ENCODE results near the gene FBXL2.

FBXL2 gene

DNA sequence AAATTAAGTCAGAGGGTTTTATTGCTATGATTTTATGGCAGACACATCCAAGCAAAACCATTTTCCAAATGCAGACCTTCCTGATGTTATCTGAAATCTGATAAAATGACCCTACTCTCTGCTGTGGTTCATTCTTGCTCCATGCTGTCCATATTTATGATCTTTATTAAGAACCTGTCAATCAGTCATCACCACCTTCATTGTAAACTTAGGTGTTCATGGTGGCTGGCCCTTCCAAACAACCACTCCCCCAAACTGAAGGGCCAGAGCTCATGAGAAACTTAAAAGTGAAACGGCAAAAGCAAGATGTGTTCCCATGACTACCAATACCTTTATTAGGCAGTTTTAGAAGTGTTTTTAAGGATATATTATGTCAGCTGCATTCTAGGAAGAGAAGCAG lies 109.4 kb downstream of the FBXL2 start:
- no peak for TF ChIP-seq CTCF (IDR thresholded peaks at IDR 0.05; ENCODE audit: low read depth, low read length)

GRCh38 chr3:33388374-33389100 lies 111.3 kb downstream of the FBXL2 start:
- DNase-seq (ENCODE audit: extremely low read depth, low read depth), result no peak
- TF ChIP-seq CTCF (IDR thresholded peaks at IDR 0.05; ENCODE audit: low read depth, low read length), result no peak

More for the DNA sequence above, 109.4 kb downstream of the FBXL2 start:
- no peak for DNase-seq (ENCODE audit: extremely low read depth, low read depth)

DNA sequence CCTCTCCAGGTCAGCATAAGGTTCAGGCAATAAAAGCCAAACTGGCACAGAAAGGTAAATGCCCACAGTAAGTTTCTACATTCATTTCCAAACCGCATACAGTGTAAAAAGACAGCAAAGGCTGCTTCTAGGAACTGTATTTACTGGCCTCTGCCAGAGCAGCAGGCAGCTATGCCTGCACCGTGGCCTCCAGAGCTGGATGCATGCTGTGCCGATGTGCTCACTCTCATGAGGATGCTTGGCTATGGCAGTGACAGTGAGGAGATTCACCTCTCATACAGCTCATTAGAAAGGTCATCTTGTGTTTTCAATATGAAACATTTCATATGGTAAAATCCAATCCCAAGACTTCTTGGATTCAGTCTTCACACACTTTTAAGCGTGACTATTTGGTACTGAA lies 112.7 kb downstream of the FBXL2 start:
- DNase-seq (ENCODE audit: extremely low read depth, low read depth), result no peak
- TF ChIP-seq CTCF (IDR thresholded peaks at IDR 0.05; ENCODE audit: low read depth, low read length), result no peak

DNA sequence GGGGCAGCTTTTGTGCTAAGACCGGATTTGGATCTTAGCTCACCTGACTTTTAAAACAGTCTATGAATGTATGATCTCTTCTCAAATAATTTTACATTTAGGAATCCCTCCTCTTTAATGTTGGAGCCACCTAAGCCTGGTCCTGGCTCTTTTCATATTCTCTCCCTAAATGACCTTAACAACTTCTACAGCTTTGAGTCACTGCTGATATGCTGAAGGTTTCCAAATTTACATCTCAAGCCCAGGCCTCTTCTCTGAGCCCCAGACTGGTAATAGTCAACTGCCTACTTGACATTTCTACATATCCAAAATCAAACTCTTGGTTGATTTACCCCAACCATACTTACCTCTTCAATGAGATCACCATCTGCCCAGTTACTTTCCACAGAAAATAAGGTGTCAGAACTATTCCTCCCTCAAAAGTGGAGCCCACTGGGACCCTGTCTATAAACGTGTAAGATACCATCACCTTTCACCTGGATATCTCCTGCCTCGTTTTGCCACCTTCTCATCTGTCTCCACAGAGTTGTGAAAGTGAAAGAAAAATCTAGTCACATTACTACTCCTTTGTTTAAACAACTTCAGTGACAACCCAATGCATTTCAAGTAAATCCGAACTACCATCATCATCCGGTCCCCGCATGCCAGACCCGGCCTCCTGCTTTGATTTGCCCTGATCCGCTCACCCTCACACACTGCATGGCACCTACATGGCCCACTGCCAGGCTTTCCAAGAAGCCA lies 114.2 kb downstream of the FBXL2 start:
- no peak for DNase-seq (ENCODE audit: extremely low read depth, low read depth)
- TF ChIP-seq CTCF (IDR thresholded peaks at IDR 0.05; ENCODE audit: low read depth, low read length), result no peak

DNA sequence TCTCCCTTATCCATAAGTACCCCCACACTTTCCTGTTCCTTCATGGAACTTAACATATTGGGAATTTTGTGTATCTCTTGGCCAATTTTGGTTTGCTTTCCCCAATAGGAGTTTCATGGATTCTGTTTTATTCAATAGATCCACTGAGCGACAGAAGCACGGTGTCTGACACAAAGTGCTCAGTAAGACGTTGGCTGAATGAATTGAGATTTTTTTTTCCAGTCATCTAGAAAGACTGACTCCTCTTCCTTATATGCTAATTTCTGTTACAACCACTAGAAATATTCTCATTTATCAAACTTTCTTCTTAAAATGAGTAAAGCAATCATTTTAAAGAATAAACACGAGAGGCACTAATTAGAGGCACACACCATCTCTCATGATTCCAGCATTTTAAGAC lies 114.9 kb downstream of the FBXL2 start:
- TF ChIP-seq CTCF (IDR thresholded peaks at IDR 0.05; ENCODE audit: low read depth, low read length), result no peak
- DNase-seq (ENCODE audit: extremely low read depth, low read depth), result no peak

- DNase-seq (ENCODE audit: extremely low read depth, low read depth), result peak; percentile 49
- TF ChIP-seq CTCF (IDR thresholded peaks at IDR 0.05; ENCODE audit: low read depth, low read length), result no peak
Measured at GRCh38 chr3:33392703-33393125, 115.5 kb downstream of the FBXL2 start.

DNA sequence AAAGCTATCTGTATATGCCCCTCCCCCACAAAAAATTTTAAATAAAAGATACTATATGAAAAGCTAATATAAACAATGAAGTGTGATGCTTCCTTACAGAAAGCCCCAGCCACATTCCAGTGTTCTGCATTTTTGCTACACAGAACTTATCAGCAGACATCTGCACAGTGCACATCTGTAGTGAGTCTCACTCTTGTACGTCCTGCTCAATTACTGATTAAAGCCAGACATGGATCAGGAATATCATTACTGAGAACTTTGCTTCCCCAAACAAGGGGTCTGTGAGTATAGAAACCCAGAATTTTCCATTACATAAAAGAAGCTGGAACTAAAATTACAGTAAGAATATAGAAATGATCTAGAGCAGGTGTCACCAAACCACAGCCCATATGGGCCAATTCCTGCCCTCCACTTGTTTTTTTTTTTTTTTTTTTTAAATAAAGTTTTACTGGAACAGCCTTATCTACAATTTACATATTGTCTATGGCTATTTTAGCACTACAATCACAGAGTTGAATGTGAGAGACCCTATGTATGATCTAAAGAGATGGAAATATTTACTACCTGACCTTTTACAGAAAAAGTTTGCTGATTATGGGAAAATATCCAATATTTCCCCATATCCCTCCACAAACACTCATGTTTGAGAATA lies 117.3 kb downstream of the FBXL2 start:
- no peak for DNase-seq (ENCODE audit: extremely low read depth, low read depth)
- no peak for TF ChIP-seq CTCF (IDR thresholded peaks at IDR 0.05; ENCODE audit: low read depth, low read length)
